ENCODE data around the gene CHST12. TPM values are rescaled to one million over a fixed set of nuclear protein-coding genes. Genes with fewer than 3 reads are reported as not detected.

The CHST12 gene
- total and polyA plus RNA-seq, 5 donors: 16.6 to 19.5 (median 19.3) TPM

DNA sequence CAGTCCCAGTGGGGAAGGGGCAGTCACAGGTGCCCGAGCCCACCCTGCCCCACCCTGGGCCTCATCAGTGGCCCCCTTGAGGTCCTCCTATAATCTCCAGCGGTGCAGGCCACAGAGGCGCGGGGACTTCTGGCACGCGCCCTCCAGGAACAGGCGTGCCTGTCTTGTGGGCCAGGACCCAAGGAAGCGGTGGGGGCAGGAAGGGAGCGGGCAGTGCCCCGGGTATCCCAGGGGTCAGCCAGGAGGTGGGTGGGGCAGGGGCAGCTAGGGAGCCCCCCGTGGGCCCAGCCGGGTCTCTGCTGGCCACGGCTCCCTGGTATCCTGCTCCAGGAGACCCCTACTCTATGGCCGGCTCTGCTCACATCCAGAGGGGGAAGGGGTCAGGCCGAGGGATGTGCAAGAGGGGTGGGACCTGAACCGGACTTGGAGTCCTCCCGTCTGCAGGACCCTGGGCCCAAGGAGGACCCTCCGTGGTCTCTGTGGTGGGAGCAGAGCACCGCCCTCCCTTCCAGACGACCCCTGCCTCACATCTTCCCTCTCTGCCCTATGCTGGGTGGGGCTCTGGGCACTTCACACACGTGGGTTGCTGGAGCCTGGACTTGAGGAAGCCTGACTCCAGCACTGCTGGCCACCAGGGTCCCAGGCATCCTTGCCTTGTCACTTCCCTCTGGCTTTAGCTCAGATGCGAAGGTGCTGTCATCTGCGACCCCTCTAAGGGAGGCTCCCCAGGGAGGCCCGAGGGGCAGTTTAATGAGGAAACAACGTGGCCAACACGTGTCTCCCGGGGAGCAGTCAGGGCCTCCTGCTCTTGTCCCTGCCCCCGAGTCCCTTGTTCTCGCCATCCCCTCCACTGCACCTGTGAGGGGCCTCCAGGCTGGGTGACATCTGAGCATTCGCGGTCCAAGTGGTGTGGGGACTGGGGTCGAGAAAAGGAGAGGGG lies 91.0 kb downstream of the CHST12 start:
- intact Hi-C loops (cut with DNase I): no loop called here

DNA sequence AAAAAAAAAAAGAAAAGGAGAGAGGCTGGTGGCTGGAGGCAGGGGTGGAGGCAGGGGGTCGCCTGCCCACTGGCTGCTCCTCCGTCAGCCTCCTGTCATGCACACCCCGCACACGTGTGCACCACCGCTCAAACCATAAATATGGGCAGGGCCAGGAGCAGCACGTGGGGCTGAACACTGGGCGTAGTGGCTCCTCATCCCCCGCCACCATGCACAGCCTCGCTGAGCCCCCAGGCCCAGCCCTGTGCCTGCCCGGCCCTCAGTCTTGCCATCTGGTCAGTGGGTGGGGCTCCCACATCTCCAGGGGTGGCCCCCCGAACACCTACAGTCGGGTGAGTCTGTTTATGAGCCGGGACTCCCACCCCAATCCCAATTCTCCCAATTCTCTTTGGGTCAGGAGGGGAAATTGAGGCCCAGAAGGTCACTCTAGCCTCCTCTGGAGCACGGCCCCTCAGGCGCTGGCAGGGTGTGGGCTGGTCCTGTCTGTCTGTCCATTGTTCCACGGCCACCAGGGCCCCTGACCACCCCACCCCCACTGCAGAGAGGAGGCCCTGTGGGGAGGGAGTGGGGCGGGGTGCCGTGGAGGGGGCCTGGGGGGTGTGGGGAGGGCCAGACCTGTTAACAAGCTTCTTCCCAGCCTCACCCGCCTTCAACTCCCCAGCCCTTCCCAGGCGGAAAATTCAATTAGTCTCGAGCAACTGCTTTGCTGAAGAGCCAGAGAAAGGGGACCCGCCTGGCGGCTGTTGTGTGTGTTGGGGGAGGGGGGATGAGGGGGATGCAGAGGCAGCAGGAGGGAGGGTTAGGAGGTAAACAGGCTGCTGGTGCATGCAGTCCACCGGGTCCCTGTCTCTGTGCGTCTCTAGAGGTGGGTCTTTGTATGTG lies 92.2 kb downstream of the CHST12 start:
- ATAC-seq (no peak), DNase-seq (peak in 2 of 3 donors; percentile 36 to 41)
- intact Hi-C loops (cut with DNase I): no loop called here
- Histone ChIP-seq H3K27ac (ENCODE audit: low read length) (no peak overlapping the region), H3K9me3 (ENCODE audit: control insufficient read depth, low read length) (no peaks in the 10 kb centered on the region), H3K27me3 (ENCODE audit: control insufficient read depth, insufficient read depth) (no peaks in the 10 kb centered on the region), H3K4me1 (ENCODE audit: control insufficient read depth, insufficient read depth, low read length) (peaks cover 8% of the 10 kb centered on the region), H3K4me3 (ENCODE audit: low read length) (no peak overlapping the region)
- 84% methylated on average over 25 of the region's 25 CpGs for WGBS

More for the DNA sequence above, 91.0 kb downstream of the CHST12 start:
- ATAC-seq: peak; percentile 58 to 78
- Histone ChIP-seq H3K4me1 (ENCODE audit: control insufficient read depth, insufficient read depth, low read length) (peaks cover 8% of the 10 kb centered on the region), H3K27ac (ENCODE audit: low read length) (no peak overlapping the region), H3K27me3 (ENCODE audit: control insufficient read depth, insufficient read depth) (no peaks in the 10 kb centered on the region), H3K4me3 (ENCODE audit: low read length) (no peak overlapping the region), H3K9me3 (ENCODE audit: control insufficient read depth, low read length) (no peaks in the 10 kb centered on the region)
- peak in 2 of 3 donors; percentile 76 to 80 for DNase-seq
- WGBS: 54% methylated on average over 32 of the region's 32 CpGs

DNA sequence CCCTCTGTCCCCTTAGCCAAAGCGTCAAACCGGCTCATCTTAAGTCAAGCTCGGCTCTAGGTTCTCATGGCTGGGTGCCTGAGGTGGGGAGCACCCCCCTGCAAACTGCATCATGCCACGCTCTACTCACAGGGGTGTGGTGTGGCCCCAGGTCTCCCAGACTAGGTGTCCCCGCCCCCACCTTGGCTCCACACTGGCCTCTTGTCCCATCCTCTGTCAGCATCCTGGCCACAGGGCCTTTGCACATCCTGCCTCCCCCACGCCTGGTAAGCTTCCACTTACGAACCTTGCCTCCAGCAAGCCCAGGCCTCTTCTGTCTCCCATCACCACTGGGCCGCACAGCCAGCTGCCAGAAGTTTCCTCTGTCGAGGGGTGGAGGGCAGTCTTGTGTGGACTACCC lies 93.0 kb downstream of the CHST12 start:
- ATAC-seq (no peak), DNase-seq (peak in 2 of 3 donors; percentile 42 to 45)
- 91% methylated on average over 9 of the region's 9 CpGs for WGBS
- Histone ChIP-seq H3K27ac (ENCODE audit: low read length) (no peak overlapping the region), H3K27me3 (ENCODE audit: control insufficient read depth, insufficient read depth) (no peaks in the 10 kb centered on the region), H3K9me3 (ENCODE audit: control insufficient read depth, low read length) (no peaks in the 10 kb centered on the region), H3K4me1 (ENCODE audit: control insufficient read depth, insufficient read depth, low read length) (peaks cover 8% of the 10 kb centered on the region), H3K4me3 (ENCODE audit: low read length) (no peak overlapping the region)
- intact Hi-C loops (cut with DNase I): no loop called here

DNA sequence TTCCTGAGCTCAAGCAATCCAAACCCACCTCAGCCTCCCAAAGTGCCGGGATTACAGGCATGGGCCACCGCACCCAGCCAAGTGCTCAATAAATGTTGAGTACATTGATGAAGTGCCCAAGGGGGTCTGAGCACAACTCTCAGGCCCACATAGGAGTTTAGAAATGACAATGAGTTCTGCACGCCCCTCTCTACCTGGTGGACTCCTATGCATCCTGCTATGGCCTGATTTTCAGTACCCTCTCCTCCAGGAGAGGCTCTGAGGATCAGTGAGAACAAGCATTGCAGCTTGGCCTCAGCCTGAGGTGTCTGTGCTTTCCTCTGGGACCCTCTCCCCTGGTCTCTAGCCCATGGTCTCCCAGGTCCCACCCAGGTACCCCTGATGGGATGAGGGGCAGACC lies 93.7 kb downstream of the CHST12 start:
- DNase-seq (no peak), ATAC-seq (no peak)
- H3K27me3 ChIP-seq (ENCODE audit: control insufficient read depth, insufficient read depth): no peaks in the 10 kb centered on the region
- no peaks in the 10 kb centered on the region for H3K9me3 ChIP-seq (ENCODE audit: control insufficient read depth, low read length)
- WGBS: over 99% methylated on average over 3 of the region's 3 CpGs
- no peak overlapping the region for H3K4me3 ChIP-seq (ENCODE audit: low read length)
- intact Hi-C loops (cut with DNase I): no loop called here
- H3K4me1 ChIP-seq (ENCODE audit: control insufficient read depth, insufficient read depth, low read length): peaks cover 8% of the 10 kb centered on the region
- no peak overlapping the region for H3K27ac ChIP-seq (ENCODE audit: low read length)

DNA sequence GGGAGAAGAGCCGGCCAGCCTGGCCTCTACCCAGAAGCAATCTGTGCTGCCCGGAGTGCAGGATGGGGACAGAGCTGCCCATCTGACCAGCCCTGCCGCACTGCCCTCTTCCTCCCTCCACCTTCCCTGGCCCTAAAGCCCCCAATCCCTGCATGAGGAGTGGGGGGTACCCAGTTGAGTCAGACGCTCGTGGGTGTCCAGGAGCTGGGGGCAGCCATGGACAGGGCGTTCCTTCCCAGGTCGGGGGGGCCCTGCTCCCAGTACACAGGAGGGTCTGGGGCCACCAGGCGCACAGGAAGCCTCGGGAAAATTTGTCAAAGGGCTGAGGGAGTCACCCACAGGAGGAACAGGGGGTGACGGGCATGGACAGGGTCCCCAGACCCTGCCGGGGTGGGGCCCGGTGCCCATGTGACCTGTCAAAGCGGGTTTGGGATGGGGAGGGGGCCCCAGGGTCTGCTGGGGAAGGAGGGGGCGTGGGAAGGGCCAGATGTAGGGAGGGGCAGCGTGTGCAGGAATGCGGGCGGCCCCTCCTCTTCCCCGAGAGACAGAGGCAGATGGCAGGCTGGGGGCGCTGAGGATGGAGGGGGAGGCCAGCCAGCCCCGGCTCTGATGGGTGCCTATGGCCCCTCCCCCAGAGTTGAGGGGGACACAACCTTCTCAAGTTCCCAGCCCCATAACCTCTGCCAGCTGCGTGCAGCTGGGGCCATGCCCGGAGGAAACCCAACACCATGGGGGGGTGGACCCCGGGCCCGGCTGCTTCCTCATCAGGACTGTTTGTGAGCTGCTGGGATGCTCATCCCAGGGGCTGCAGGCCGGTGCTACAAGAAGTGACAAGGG lies 94.3 kb downstream of the CHST12 start:
- H3K4me3 ChIP-seq (ENCODE audit: low read length): no peak overlapping the region
- no peak overlapping the region for H3K27ac ChIP-seq (ENCODE audit: low read length)
- no peaks in the 10 kb centered on the region for H3K27me3 ChIP-seq (ENCODE audit: control insufficient read depth, insufficient read depth)
- ATAC-seq (no peak), DNase-seq (peak in 2 of 3 donors; percentile 54 to 72)
- 55% methylated on average over 25 of the region's 25 CpGs for WGBS
- H3K4me1 ChIP-seq (ENCODE audit: control insufficient read depth, insufficient read depth, low read length): peaks cover 7% of the 10 kb centered on the region
- intact Hi-C loops (cut with DNase I): no loop called here
- no peaks in the 10 kb centered on the region for H3K9me3 ChIP-seq (ENCODE audit: control insufficient read depth, low read length)

Other genes with a start within 250 kb of the CHST12 start
- 10 to 100 TPM; 15.3 to 36.7 (median 29.7) TPM for gene MAD1L1, start 170.7 kb upstream of the CHST12 start, total RNA-seq
- gene MAD1L1, start 170.7 kb upstream of the CHST12 start, polyA plus RNA-seq: 41.0 TPM
- gene MRM2, start 161.4 kb upstream of the CHST12 start, total RNA-seq: 10 to 100 TPM; 19.5 to 24.4 (median 21.9) TPM
- gene MRM2, start 161.4 kb upstream of the CHST12 start, polyA plus RNA-seq: 21.4 TPM
- gene NUDT1, start 161.4 kb upstream of the CHST12 start, total RNA-seq: 10 to 100 TPM; 10.6 to 17.2 (median 14.6) TPM
- gene NUDT1, start 161.4 kb upstream of the CHST12 start, polyA plus RNA-seq: 20.7 TPM
- 10 to 100 TPM; 34.0 to 44.5 (median 39.7) TPM for gene SNX8, start 89.2 kb upstream of the CHST12 start, total RNA-seq
- gene SNX8, start 89.2 kb upstream of the CHST12 start, polyA plus RNA-seq: 32.3 TPM
- gene EIF3B, start 48.8 kb upstream of the CHST12 start, total RNA-seq: 10 to 100 TPM; 64.9 to 81.7 (median 72.8) TPM
- 40.7 TPM for gene EIF3B, start 48.8 kb upstream of the CHST12 start, polyA plus RNA-seq
- not detected for gene GRIFIN, start 72.8 kb downstream of the CHST12 start, total RNA-seq
- gene GRIFIN, start 72.8 kb downstream of the CHST12 start, polyA plus RNA-seq: not detected
- 1 to 10 TPM; 3.6 to 6.6 (median 4.8) TPM for gene LFNG, start 116.2 kb downstream of the CHST12 start, total RNA-seq
- gene LFNG, start 116.2 kb downstream of the CHST12 start, polyA plus RNA-seq: 6.0 TPM
- 10 to 100 TPM; 15.4 to 19.0 (median 16.1) TPM for gene BRAT1, start 151.9 kb downstream of the CHST12 start, total RNA-seq
- gene BRAT1, start 151.9 kb downstream of the CHST12 start, polyA plus RNA-seq: 16.9 TPM
- 10 to 100 TPM; 10.6 to 16.0 (median 15.2) TPM for gene IQCE, start 155.4 kb downstream of the CHST12 start, total RNA-seq
- gene IQCE, start 155.4 kb downstream of the CHST12 start, polyA plus RNA-seq: 7.9 TPM
- gene TTYH3, start 228.4 kb downstream of the CHST12 start, total RNA-seq: 10 to 100 TPM; 12.4 to 25.0 (median 17.0) TPM
- 8.1 TPM for gene TTYH3, start 228.4 kb downstream of the CHST12 start, polyA plus RNA-seq